Right atrium auricular region (tissue), 2 donors: ENCODE measurements around the gene PHLDA2. TPM values are rescaled to one million over a fixed set of nuclear protein-coding genes. Genes with fewer than 3 reads are reported as not detected.
A peak's percentile ranks its signal among the peaks of the same experiment; 100 is the strongest.

Experiments used
- DNase-seq: peaks from one replicate; pipeline ENCODE4 v3.0.0-alpha.2; 2019; ENCODE audit warnings: low spot score
- H3K27ac ChIP-seq, 2 donors: fragments of 200-600 bp; sonication (generic); 1 replicate in 1 of 2; 2 replicates in 1 of 2; pipeline ENCODE4 v1.5.1; 2016 to 2019
- H3K27me3 ChIP-seq, 2 donors: fragments of 200-600 bp; sonication (generic); one replicate each; pipeline versions ENCODE4 v1.5.1 to v1.6.0; 2017 to 2019
- H3K36me3 ChIP-seq: fragments of 200-600 bp; sonication (generic); one replicate; pipeline ENCODE4 v1.5.1; 2016
- H3K4me1 ChIP-seq, 2 donors: fragments of 200-600 bp; sonication (generic); one replicate each; pipeline versions ENCODE4 v1.5.1 to v1.6.0; 2017 to 2019
- H3K4me3 ChIP-seq, 2 donors: fragments of 200-600 bp; sonication (generic); 1 replicate in 1 of 2; 2 replicates in 1 of 2; pipeline ENCODE4 v1.5.1; 2017 to 2019; ENCODE audit warnings: mild to moderate bottlenecking in 1 of 2, moderate library complexity in 1 of 2
- H3K9me3 ChIP-seq, 2 donors: fragments of 200-600 bp; sonication (generic); one replicate each; pipeline ENCODE4 v1.5.1; 2019
- total RNA-seq, 2 donors: library from RNA; depleted of rRNA; stranded (reverse); fragments of >200 nt; gene quantifications; one replicate each; pipeline ENCODE4 v1.1.0, GENCODE V29; 2016
- TF ChIP-seq, protein P1 (sequence below), 2 donors: fragments of 200-600 bp; sonication (generic); IDR thresholded peaks; one replicate each; pipeline ENCODE4 v1.5.1; 2019; ENCODE audit warnings: antibody characterized with exemption in 2 of 2

PHLDA2 gene
- total RNA-seq, 2 donors from 2014 or later: 1.8 to 2.6 TPM

GRCh38 chr11:2888266-2888968 is 40.8 kb downstream of the PHLDA2 start:
- DNase-seq: peak; percentile 96
- Histone ChIP-seq H3K4me3 (no peak overlapping the region), H3K4me1 (peaks cover 0 to 53% of the 10 kb centered on the region in 2 donors), H3K27ac (no peak overlapping the region), H3K27me3 (no peaks in the 10 kb centered on the region), H3K9me3 (no peaks in the 10 kb centered on the region), H3K36me3 (no peaks in the 10 kb centered on the region)
- TF ChIP-seq, protein P1, sequence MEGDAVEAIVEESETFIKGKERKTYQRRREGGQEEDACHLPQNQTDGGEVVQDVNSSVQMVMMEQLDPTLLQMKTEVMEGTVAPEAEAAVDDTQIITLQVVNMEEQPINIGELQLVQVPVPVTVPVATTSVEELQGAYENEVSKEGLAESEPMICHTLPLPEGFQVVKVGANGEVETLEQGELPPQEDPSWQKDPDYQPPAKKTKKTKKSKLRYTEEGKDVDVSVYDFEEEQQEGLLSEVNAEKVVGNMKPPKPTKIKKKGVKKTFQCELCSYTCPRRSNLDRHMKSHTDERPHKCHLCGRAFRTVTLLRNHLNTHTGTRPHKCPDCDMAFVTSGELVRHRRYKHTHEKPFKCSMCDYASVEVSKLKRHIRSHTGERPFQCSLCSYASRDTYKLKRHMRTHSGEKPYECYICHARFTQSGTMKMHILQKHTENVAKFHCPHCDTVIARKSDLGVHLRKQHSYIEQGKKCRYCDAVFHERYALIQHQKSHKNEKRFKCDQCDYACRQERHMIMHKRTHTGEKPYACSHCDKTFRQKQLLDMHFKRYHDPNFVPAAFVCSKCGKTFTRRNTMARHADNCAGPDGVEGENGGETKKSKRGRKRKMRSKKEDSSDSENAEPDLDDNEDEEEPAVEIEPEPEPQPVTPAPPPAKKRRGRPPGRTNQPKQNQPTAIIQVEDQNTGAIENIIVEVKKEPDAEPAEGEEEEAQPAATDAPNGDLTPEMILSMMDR (IDR thresholded peaks at IDR 0.05): peak; percentile 95 to 99

DNA sequence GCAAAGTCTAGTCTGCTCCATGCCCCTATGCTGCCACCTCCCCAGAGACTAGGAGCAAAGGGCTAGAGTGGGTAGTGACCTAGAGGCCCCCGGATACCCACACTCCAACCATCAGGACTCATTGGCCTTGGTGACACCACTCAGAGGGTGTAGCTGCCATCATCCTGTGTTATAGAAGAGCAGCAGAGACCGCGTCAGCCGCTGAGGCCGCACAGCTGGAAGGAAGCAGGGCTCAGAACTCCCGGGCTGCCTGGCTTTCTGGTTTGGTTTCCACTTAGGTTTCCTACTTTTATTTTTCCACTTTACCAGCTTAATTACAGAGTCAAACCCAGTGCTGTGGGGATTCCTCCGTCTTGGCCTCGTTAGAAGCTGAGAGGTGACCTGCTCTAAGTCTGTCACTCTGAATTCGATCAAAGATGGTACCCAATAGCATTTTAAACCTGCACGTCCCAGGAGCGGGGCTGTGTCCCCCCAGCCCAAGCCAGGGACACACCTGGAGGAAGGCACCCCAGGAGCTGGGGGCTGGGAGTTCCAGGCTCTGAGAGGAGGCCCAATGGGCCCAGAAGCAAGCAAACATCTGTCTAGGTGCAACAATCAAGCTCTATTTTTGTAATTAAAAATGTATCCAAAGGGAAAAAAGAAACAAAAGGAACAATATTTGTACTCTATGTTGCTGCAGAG is 41.6 kb downstream of the PHLDA2 start:
- no peak for DNase-seq
- Histone ChIP-seq H3K4me1 (peaks cover 0 to 54% of the 10 kb centered on the region in 2 donors), H3K9me3 (no peaks in the 10 kb centered on the region), H3K36me3 (no peaks in the 10 kb centered on the region), H3K27me3 (no peaks in the 10 kb centered on the region), H3K27ac (no peak overlapping the region), H3K4me3 (no peak overlapping the region)
- TF ChIP-seq, protein P1 (IDR thresholded peaks at IDR 0.05): no peak

DNA sequence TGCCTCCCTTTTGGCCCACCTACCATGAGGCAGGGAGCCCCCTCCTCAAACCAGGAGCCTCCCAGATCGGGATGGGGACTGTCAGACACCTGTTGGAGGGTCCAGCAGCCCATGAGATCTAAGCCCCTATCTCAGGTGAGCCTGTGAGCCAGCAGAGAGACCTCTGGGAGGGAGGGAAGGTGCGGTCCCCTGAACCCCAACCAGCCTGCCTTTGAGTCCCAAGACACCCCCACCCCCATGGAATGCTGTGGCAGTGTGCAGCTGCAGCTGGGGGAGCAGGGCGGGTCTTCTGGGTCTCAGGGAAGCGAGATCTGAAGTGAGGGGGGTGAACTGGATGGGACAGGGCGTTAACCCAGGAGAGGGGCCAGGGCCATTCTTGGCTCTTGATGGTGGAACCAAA is 42.3 kb downstream of the PHLDA2 start:
- H3K4me1 ChIP-seq: peaks cover 0 to 51% of the 10 kb centered on the region in 2 donors
- H3K4me3 ChIP-seq: no peak overlapping the region
- TF ChIP-seq, protein P1 (IDR thresholded peaks at IDR 0.05): no peak
- H3K27ac ChIP-seq: peak overlapping the region in 1 of 2 donors; percentile 75
- H3K27me3 ChIP-seq: no peaks in the 10 kb centered on the region
- H3K36me3 ChIP-seq: no peaks in the 10 kb centered on the region
- H3K9me3 ChIP-seq: no peaks in the 10 kb centered on the region
- no peak for DNase-seq

DNA sequence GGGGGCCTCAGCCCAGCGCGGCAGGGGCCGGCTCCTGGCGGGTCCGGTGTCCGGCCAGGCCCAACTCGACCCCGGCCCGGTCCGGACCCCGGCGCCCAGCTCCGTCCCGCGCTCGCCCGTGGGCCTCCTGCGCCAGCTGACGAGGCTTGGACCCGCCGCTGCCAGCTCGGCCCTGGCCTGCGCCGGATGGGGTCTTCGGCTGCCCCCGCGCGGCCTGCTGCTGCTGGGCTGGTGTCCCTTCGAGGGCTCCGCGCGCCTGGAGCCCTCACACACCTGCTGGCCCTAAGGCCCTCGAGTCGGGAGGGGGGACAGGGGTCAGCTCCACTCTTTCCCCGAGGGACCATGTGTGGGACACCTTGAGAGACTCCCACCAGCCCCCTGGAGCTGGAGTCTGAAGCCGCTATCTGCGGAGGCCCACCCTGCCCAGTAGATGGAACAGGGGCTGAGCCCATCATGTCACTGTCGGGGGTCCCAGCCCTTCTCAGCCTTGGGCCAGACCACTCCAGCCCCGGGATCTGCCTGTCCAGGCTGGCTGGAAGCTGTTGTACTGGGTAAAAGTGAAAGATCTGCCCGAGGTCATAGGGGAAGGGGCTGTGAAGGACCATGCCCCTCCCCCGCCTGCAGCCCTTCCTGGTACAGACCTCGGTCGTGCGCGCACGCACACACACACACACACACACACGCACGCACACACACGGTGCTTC is 42.9 kb downstream of the PHLDA2 start:
- peak overlapping the region; percentile 75 to 77 for H3K27ac ChIP-seq
- peaks cover 0 to 45% of the 10 kb centered on the region in 2 donors for H3K4me1 ChIP-seq
- H3K27me3 ChIP-seq: no peaks in the 10 kb centered on the region
- H3K9me3 ChIP-seq: no peaks in the 10 kb centered on the region
- TF ChIP-seq, protein P1 (IDR thresholded peaks at IDR 0.05): peak in 1 of 2 donors; percentile 61
- DNase-seq: no peak
- H3K36me3 ChIP-seq: no peaks in the 10 kb centered on the region
- H3K4me3 ChIP-seq: peak overlapping the region; percentile 33 to 86

GRCh38 chr11:2885678-2886081 is 43.5 kb downstream of the PHLDA2 start, which contains the start of gene CDKN1C:
Gene CDKN1C, minus strand, starts transcription at chr11:2885775. Its CDS starts 319 bp downstream, at chr11:2885456.
- Histone ChIP-seq H3K36me3 (no peaks in the 10 kb centered on the region), H3K27me3 (no peaks in the 10 kb centered on the region), H3K4me3 (peak within 1 kb of the TSS; percentile 84 to 86), H3K9me3 (no peaks in the 10 kb centered on the region), H3K4me1 (peaks cover 0 to 39% of the 10 kb centered on the region in 2 donors), H3K27ac (peak within 1 kb of the TSS; percentile 85 to 87)
- TF ChIP-seq, protein P1 (IDR thresholded peaks at IDR 0.05): no peak
- DNase-seq: peak; percentile 94
